Measurements from ENCODE around the gene LMX1B.

DNA sequence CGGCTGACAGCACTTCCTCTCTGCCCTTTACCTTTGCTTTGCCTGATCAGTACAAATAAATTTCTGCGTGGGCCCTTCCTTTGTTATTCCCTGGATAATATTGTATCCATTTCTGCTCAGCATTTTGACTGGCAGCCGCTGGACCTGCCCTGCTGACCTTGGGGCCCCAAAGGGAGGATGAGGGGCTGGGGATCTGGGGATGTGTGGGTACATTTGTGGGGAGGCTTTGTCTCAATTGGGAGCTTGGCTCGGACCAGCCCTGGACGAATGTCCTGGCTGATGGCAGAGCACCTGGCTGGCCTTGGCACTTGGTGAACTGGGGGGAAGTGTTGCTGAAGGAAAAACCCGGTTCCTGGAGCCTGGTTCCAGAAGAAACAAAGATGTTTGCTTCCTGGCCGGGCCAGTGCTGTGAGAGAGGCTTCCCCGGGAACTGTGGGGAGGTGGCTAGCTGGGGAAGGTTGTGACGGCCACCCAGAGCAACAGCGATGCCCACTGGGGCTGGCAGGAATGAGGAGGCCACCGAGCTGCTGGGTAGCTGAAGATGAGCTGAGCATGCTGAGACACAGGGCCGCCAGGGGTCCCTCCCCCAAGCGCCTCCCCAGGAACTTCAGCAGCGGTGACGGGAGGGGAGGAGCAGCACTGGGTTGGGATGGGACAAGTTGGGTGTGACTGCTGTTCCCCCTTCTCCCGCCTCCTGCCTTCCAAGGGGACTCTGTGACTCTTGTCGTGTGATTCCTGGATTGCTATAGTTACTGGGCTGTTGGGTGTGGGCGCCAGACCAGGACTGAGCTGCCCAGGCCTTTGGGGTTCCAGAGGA is 8.4 kb downstream of the LMX1B start:
- TF ChIP-seq REST (IDR thresholded peaks at IDR 0.05; ENCODE audit: low read depth) (no peak), SIN3A (IDR thresholded peaks at IDR 0.05; ENCODE audit: low read depth) (no peak)
- TF ChIP-seq, protein P1, sequence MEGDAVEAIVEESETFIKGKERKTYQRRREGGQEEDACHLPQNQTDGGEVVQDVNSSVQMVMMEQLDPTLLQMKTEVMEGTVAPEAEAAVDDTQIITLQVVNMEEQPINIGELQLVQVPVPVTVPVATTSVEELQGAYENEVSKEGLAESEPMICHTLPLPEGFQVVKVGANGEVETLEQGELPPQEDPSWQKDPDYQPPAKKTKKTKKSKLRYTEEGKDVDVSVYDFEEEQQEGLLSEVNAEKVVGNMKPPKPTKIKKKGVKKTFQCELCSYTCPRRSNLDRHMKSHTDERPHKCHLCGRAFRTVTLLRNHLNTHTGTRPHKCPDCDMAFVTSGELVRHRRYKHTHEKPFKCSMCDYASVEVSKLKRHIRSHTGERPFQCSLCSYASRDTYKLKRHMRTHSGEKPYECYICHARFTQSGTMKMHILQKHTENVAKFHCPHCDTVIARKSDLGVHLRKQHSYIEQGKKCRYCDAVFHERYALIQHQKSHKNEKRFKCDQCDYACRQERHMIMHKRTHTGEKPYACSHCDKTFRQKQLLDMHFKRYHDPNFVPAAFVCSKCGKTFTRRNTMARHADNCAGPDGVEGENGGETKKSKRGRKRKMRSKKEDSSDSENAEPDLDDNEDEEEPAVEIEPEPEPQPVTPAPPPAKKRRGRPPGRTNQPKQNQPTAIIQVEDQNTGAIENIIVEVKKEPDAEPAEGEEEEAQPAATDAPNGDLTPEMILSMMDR (IDR thresholded peaks at IDR 0.05 in 2 of 3, conservative IDR thresholded peaks at IDR 0.05 in 1 of 3; ENCODE audit: borderline replicate concordance in 1 of 3, insufficient read depth in 1 of 3, low read depth in 2 of 3, low read length in 2 of 3): no peak

Data from HCT116 (cell line).